VCaP (cell line): ENCODE data around the gene THYN1.

ENCODE experiments used
- H3K27ac ChIP-seq: fragments of 450-650 bp; 2 replicates; pipeline ENCODE4 v1.5.1; 2017
- CTCF ChIP-seq: fragments of 450-650 bp; conservative IDR thresholded peaks from 2 replicates; pipeline ENCODE4 v1.5.1; 2017; ENCODE audit warnings: mild to moderate bottlenecking, moderate library complexity

Gene THYN1

GRCh38 chr11:134224710-134225664 is 28.2 kb downstream of the THYN1 start:
- no peak for TF ChIP-seq CTCF
- peak overlapping the region; percentile 94 for H3K27ac ChIP-seq

GRCh38 chr11:134223836-134224709 is 29.1 kb downstream of the THYN1 start, which contains the start of the genes NCAPD3 and VPS26B:
TSS of gene NCAPD3 (minus strand) at chr11:134223967. CDS start at chr11:134223926, 41 bp downstream.
TSS of gene VPS26B (plus strand) at chr11:134224671. CDS start at chr11:134225123, 452 bp downstream.
- TF ChIP-seq CTCF = no peak
- H3K27ac ChIP-seq = peak within 1 kb of the TSS; percentile 94

GRCh38 chr11:134223121-134223520 is 30.0 kb downstream of the THYN1 start:
- H3K27ac ChIP-seq = peak overlapping the region; percentile 94
- TF ChIP-seq CTCF = no peak

- H3K27ac ChIP-seq = no peak overlapping the region
- no peak for TF ChIP-seq CTCF
Measured at GRCh38 chr11:134216816-134217215, 36.3 kb downstream of the THYN1 start.

GRCh38 chr11:134215836-134216235 is 37.3 kb downstream of the THYN1 start:
- no peak overlapping the region for H3K27ac ChIP-seq

GRCh38 chr11:134207538-134208239 is 45.5 kb downstream of the THYN1 start:
- no peak overlapping the region for H3K27ac ChIP-seq
- TF ChIP-seq CTCF = peak; percentile 89

More at GRCh38 chr11:134215836-134216235, 37.3 kb downstream of the THYN1 start:
- no peak for TF ChIP-seq CTCF
